K562 (cell line): ENCODE data around the gene RPN1. TPM values are rescaled to one million over a fixed set of nuclear protein-coding genes. Genes with fewer than 3 reads are reported as not detected.

Source experiments
- ATAC-seq: fragments of 200-7000 bp; cut with Tn5 transposase; 3 replicates; pipeline ENCODE4 v1.9.1; 2020; ENCODE audit warnings: moderate library complexity
- BruUV-seq: library from RNA; stranded (reverse); fragments of 400-500 nt; replicated peaks from 2 replicates; lab custom pipeline; 2021; lab: Mats Ljungman, UMichigan
- CTCF ChIA-PET: fragments of 300-600 bp; formaldehyde crosslinking; extraction: SDS; loops from one replicate; lab custom pipeline; 2021; ENCODE audit warnings: low intra/inter-chr PET ratio; lab: Yijun Ruan, JAX
- POLR2A ChIA-PET: fragments of 300-600, 350-650 bp; sonication (Branson Sonifier 250); formaldehyde crosslinking; extraction: SDS; loops from one replicate; lab custom pipeline; 2021; ENCODE audit warnings: antibody characterized with exemption, inconsistent platforms; lab: Yijun Ruan, JAX
- DNase-seq, 4 experiments: peaks; one replicate each; pipeline versions ENCODE4 v3.0.0 to v3.0.0-alpha.2; 2011 to 2018; ENCODE audit warnings: low spot score in 3 of 4, mixed read lengths in 3 of 4; ENCODE audit errors: extremely low read depth in 1 of 4
- FAIRE-seq: peaks from 2 replicates; lab custom pipeline; 2011; peaks lifted over from hg19 to GRCh38; lab: Jason Lieb, UNC
- H2AFZ ChIP-seq: 2 replicates; pipeline ENCODE4 v1.6.0; 2011; ENCODE audit warnings: low read depth, low read length, control low read depth, inconsistent platforms
- H3K27ac ChIP-seq: fragments of 200-600 bp; 3 replicates; pipeline ENCODE4 v1.8.0; 2011; ENCODE audit warnings: low read depth, mild to moderate bottlenecking, control low read depth, inconsistent platforms, low read length, moderate library complexity, mixed read lengths; ENCODE audit errors: extremely low read depth
- H3K27me3 ChIP-seq, 2 experiments: fragments of 300-600 bp in 1 of 2; 2 replicates in 1 of 2; 3 replicates in 1 of 2; pipeline versions ENCODE4 v1.6.0 to v1.8.0; 2011; ENCODE audit warnings: inconsistent platforms in 2 of 2, low read length in 2 of 2, mild to moderate bottlenecking in 1 of 2, mixed read lengths in 1 of 2, moderate library complexity in 1 of 2; ENCODE audit not compliant: control insufficient read depth in 2 of 2, insufficient read depth in 2 of 2
- H3K36me3 ChIP-seq: fragments of 300-600 bp; 3 replicates; pipeline ENCODE4 v1.8.0; 2011; ENCODE audit warnings: mild to moderate bottlenecking, low read length, inconsistent platforms; ENCODE audit not compliant: control insufficient read depth, insufficient read depth
- H3K4me1 ChIP-seq, 2 experiments: fragments of 200-600 bp in 1 of 2; replicated peaks in 1 of 2; 2 replicates in 1 of 2; 3 replicates in 1 of 2; pipeline versions ENCODE4 v1.5.1 to v1.8.0; 2011; ENCODE audit warnings: inconsistent platforms in 2 of 2, low read length in 2 of 2, mild to moderate bottlenecking in 1 of 2, mixed read lengths in 1 of 2, moderate library complexity in 1 of 2; ENCODE audit not compliant: control insufficient read depth in 2 of 2, insufficient read depth in 2 of 2
- H3K4me2 ChIP-seq: 2 replicates; pipeline ENCODE4 v1.6.1; 2011; ENCODE audit warnings: low read length, control low read depth, inconsistent platforms, mixed read lengths; ENCODE audit not compliant: insufficient read depth
- H3K4me3 ChIP-seq: fragments of 200-600 bp; sonication (generic), shearing (Covaris generic); 2 replicates; pipeline ENCODE4 v1.5.1; 2016; ENCODE audit warnings: control low read depth, inconsistent platforms
- H3K79me2 ChIP-seq: fragments of 200-600 bp; 3 replicates; pipeline ENCODE4 v1.8.0; 2011; ENCODE audit warnings: low read length, inconsistent platforms; ENCODE audit not compliant: control insufficient read depth, insufficient read depth
- H3K9ac ChIP-seq, 2 experiments: 2 replicates each; pipeline versions ENCODE4 v1.6.0 to v1.6.1; 2011; ENCODE audit warnings: low read depth in 2 of 2, low read length in 2 of 2, control low read depth in 1 of 2, inconsistent platforms in 1 of 2, mild to moderate bottlenecking in 1 of 2, mixed read lengths in 1 of 2; ENCODE audit not compliant: insufficient read depth in 1 of 2
- H3K9me1 ChIP-seq: one replicate; pipeline ENCODE4 v1.6.0; 2011; ENCODE audit warnings: inconsistent platforms, mild to moderate bottlenecking, low read length, moderate library complexity; ENCODE audit not compliant: control insufficient read depth, insufficient read depth
- H3K9me3 ChIP-seq: replicated peaks from 2 replicates; pipeline ENCODE4 v1.5.1; 2011; ENCODE audit warnings: low read depth, low read length, inconsistent platforms; ENCODE audit not compliant: control insufficient read depth, insufficient read depth
- H4K20me1 ChIP-seq: replicated peaks from 2 replicates; pipeline ENCODE4 v1.6.1; 2011; ENCODE audit warnings: low read length, inconsistent platforms, mixed read lengths; ENCODE audit not compliant: control insufficient read depth, insufficient read depth
- FOXA1 ChIP-seq: fragments of 450-650 bp; IDR thresholded peaks from 2 replicates; pipeline ENCODE4 v1.6.1; 2016; ENCODE audit warnings: mild to moderate bottlenecking, borderline replicate concordance
- GABPA ChIP-seq: fragments of 200-800 bp; sonication (Bioruptor generic); conservative IDR thresholded peaks from 2 replicates; pipeline ENCODE4 v1.6.1; 2016; ENCODE audit warnings: low read depth, missing genetic modification characterization, missing compliant biosample characterization
- KAT2B ChIP-seq: IDR thresholded peaks from one replicate; pipeline ENCODE4 v1.6.1; 2012; ENCODE audit warnings: low read depth, mild to moderate bottlenecking, control low read depth, inconsistent platforms, low read length, moderate library complexity
- NFE2L1 ChIP-seq: fragments of 450-650 bp; IDR thresholded peaks from 2 replicates; pipeline ENCODE4 v1.6.1; 2016; ENCODE audit warnings: missing genetic modification characterization, low read depth, mild to moderate bottlenecking, missing compliant biosample characterization, moderate library complexity, borderline replicate concordance
- POLR2AphosphoS2 ChIP-seq: IDR thresholded peaks from 2 replicates; pipeline ENCODE4 v1.6.1; 2012; ENCODE audit warnings: low read length, improper control_type of control experiment
- RBBP5 ChIP-seq: fragments of 200-600 bp; sonication (generic); IDR thresholded peaks from 2 replicates; pipeline ENCODE4 v1.6.1; 2012; ENCODE audit warnings: borderline replicate concordance, mild to moderate bottlenecking, low read length, control low read depth, inconsistent platforms; ENCODE audit not compliant: insufficient read depth, poor library complexity, severe bottlenecking
- RUNX1 ChIP-seq: sonication (generic); IDR thresholded peaks from 2 replicates; pipeline ENCODE4 v1.6.1; 2016; ENCODE audit warnings: antibody characterized with exemption, low read depth
- ZFP36 ChIP-seq: fragments of 150-350 bp; IDR thresholded peaks from 2 replicates; pipeline ENCODE4 v1.6.1; 2018; ENCODE audit warnings: low read length, low read depth; ENCODE audit not compliant: partially characterized antibody
- ZFX ChIP-seq: sonication (generic); formaldehyde crosslinking; IDR thresholded peaks from 2 replicates; pipeline ENCODE4 v1.8.0; 2022; ENCODE audit warnings: mild to moderate bottlenecking, missing genetic modification reagents, moderate library complexity
- in situ Hi-C: fragments of 300-500 bp; cut with MboI; formaldehyde crosslinking; loops from 4 replicates; pipeline ENCODE4 v1.15.0; 2018; ENCODE audit warnings: inconsistent platforms, mixed read lengths
- intact Hi-C: fragments of 100-400 bp; cut with micrococcal nuclease; formaldehyde crosslinking; loops from 2 replicates; pipeline ENCODE4 v1.14.2; 2022
- polyA plus RNA-seq, 8 experiments: library from polyadenylated mRNA; depleted of rRNA in 4 of 8; stranded (reverse) in 5 of 8; unstranded in 3 of 8; fragments of >200 nt; fragmentation: Nextera tagmentation in 2 of 8; fragmentation: Illumina TruSeq in 1 of 8; extraction: Ambion mirVana in 2 of 8; extraction: Trizol in 1 of 8; gene quantifications; 2 replicates each; pipeline versions ENCODE4 v1.2.1 to v1.2.3, GENCODE V29; 2011 to 2014; ENCODE audit warnings: inconsistent platforms in 1 of 8, missing spikeins in 1 of 8
- total RNA-seq, 7 experiments: library from RNA; depleted of rRNA in 6 of 7; stranded (reverse); fragments of >200 nt in 6 of 7; fragmentation: Illumina TruSeq in 2 of 7; extraction: Trizol in 2 of 7; gene quantifications; 2 replicates each; pipeline versions ENCODE4 v1.2.1 to v1.2.3, GENCODE V29; 2011 to 2021; ENCODE audit warnings: low replicate concordance in 1 of 7
- TF ChIP-seq, protein P1 (sequence below): sonication (generic); formaldehyde crosslinking; IDR thresholded peaks from 2 replicates; pipeline ENCODE4 v1.9.0; 2022; ENCODE audit warnings: mild to moderate bottlenecking, missing genetic modification reagents
- TF ChIP-seq, protein P2 (sequence below): sonication (generic); formaldehyde crosslinking; IDR thresholded peaks from 2 replicates; pipeline ENCODE4 v1.8.0; 2022; ENCODE audit warnings: missing genetic modification reagents, mild to moderate bottlenecking, moderate library complexity, borderline replicate concordance

Gene RPN1
- total and polyA plus RNA-seq, 9 of the 15 experiments (the other 6 are each of a cell fraction or from before 2014, with no cell fraction given) = 39.5 to 300 (median 148) TPM

DNA sequence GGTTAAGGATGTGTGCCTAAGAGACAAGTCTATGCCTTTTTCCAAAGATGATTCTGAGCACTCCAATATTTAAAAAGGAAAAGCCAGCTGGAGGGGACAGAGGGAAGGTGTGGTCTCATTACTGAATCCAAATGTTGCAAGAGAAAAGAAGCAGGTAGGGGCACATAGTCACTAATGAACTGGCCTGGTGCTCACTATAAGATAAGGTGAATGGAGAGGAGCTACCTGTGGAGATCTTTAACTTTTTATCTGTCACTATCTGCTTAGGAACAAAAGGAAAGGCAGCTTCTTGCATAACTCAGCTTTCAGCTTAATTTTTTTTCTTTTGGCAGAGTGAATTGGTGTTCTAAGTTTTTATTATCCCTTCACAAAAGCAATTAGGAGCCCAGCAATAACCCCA is 69.1 kb downstream of the RPN1 start:
- intact Hi-C loops = loop anchor here (10.0 kb wide), 1 partner anchor 147 kb away; no protein-coding TSS in a partner anchor
- POLR2A ChIA-PET = no interaction called here
- FAIRE-seq = no peak

More for the DNA sequence above, 69.1 kb downstream of the RPN1 start:
- no peaks in the 10 kb centered on the region for H3K27me3 ChIP-seq
- peaks cover 5% of the 10 kb centered on the region for H3K9me3 ChIP-seq
- DNase-seq (no peak), ATAC-seq (no peak)
- peaks cover 19 to 31% of the 10 kb centered on the region in 2 experiments for H3K4me1 ChIP-seq
- TF ChIP-seq, protein P1, sequence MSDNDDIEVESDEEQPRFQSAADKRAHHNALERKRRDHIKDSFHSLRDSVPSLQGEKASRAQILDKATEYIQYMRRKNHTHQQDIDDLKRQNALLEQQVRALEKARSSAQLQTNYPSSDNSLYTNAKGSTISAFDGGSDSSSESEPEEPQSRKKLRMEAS (CRISPR knock-in tag) = no peak
- TF ChIP-seq GABPA = no peak
- no peak for TF ChIP-seq RBBP5
- TF ChIP-seq POLR2AphosphoS2 = no peak
- TF ChIP-seq ZFP36 = no peak
- TF ChIP-seq KAT2B = no peak
- TF ChIP-seq RUNX1 = no peak
- TF ChIP-seq FOXA1 = no peak
- TF ChIP-seq, protein P2, sequence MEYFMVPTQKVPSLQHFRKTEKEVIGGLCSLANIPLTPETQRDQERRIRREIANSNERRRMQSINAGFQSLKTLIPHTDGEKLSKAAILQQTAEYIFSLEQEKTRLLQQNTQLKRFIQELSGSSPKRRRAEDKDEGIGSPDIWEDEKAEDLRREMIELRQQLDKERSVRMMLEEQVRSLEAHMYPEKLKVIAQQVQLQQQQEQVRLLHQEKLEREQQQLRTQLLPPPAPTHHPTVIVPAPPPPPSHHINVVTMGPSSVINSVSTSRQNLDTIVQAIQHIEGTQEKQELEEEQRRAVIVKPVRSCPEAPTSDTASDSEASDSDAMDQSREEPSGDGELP (CRISPR knock-in tag) = no peak
- no peak for TF ChIP-seq NFE2L1 (tag)
- no peak for TF ChIP-seq ZFX (CRISPR knock-in tag)
- H3K9me1 ChIP-seq = no peaks in the 10 kb centered on the region
- CTCF ChIA-PET = no interaction called here
- in situ Hi-C loops = no loop called here
- no peak overlapping the region for H3K9ac ChIP-seq
- H3K79me2 ChIP-seq = no peaks in the 10 kb centered on the region
- no peak overlapping the region for H3K4me2 ChIP-seq
- H4K20me1 ChIP-seq = no peaks in the 10 kb centered on the region
- H3K27ac ChIP-seq = no peak overlapping the region
- no peak overlapping the region for H3K4me3 ChIP-seq
- H2AFZ ChIP-seq = no peak overlapping the region
- no peaks in the 10 kb centered on the region for H3K36me3 ChIP-seq
- BruUV-seq = no TSS peak
